LNCaP clone FGC (cell line): Measurements from ENCODE around the gene R3HCC1L.
"Not testable (repeated sequence)": the region's sequence is repeated elsewhere in the genome, so short reads cannot be mapped to it uniquely, and the experiment has no call there.

Experiments used
- DNase-seq: peaks from one replicate; pipeline ENCODE4 v3.0.0-alpha.2; 2011; ENCODE audit warnings: low read depth
- H3K4me3 ChIP-seq: 2 replicates; pipeline ENCODE4 v1.5.1; 2011; ENCODE audit warnings: mild to moderate bottlenecking, low read depth, low read length, control low read depth
- TF ChIP-seq, protein P1 (sequence below): IDR thresholded peaks from 2 replicates; pipeline ENCODE4 v1.5.1; 2012; ENCODE audit warnings: mild to moderate bottlenecking; ENCODE audit not compliant: control insufficient read depth, insufficient read depth; ENCODE audit errors: extremely low read depth

R3HCC1L gene

DNA sequence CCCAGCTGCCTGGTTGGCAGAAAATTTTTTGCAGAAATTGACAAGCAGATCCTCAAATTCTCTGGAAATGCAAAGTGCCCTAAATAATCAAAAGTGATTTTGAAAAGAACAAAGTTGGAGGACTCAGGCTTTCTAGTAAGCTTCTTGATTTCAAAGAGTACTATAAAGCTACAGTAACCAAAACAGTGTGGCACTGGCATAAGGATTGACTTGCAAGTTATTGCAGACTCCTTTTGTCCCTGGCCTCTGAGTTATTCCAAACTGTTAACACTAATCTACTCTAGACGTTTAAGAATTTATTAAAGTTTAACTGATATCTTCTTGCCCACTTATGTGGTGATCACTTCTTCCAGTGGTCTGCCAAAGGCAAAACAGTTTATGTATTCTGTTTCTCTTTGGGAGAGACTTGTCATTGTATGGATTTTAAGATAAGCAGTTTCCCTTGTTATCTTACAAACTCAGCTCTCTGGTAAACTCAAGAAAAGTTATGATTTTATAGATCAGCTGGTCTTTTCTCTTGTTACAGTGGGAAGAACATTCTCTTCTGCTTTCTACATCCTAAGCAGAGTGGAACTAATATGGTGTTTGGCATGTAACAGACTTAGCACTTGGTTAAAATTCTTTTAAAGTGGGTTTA is 92.2 kb downstream of the R3HCC1L start:
- DNase-seq = no peak
- TF ChIP-seq, protein P1, sequence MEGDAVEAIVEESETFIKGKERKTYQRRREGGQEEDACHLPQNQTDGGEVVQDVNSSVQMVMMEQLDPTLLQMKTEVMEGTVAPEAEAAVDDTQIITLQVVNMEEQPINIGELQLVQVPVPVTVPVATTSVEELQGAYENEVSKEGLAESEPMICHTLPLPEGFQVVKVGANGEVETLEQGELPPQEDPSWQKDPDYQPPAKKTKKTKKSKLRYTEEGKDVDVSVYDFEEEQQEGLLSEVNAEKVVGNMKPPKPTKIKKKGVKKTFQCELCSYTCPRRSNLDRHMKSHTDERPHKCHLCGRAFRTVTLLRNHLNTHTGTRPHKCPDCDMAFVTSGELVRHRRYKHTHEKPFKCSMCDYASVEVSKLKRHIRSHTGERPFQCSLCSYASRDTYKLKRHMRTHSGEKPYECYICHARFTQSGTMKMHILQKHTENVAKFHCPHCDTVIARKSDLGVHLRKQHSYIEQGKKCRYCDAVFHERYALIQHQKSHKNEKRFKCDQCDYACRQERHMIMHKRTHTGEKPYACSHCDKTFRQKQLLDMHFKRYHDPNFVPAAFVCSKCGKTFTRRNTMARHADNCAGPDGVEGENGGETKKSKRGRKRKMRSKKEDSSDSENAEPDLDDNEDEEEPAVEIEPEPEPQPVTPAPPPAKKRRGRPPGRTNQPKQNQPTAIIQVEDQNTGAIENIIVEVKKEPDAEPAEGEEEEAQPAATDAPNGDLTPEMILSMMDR = no peak
- H3K4me3 ChIP-seq = no peak overlapping the region

DNA sequence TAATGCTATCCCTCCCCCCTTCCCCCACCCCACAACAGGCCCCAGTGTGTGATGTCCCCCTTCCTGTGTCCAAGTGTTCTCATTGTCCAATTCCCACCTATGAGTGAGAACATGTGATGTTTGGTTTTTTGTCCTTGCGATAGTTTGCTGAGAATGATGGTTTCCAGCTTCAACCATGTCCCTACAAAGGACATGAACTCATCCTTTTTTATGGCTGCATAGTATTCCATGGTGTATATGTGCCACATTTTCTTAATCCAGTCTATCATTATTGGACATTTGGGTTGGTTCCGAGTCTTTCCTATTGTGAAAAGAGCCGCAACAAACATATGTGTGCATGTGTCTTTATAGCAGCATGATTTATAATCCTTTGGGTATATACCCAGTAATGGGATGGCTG is 93.3 kb downstream of the R3HCC1L start:
- not testable (repeated sequence) for H3K4me3 ChIP-seq, DNase-seq

DNA sequence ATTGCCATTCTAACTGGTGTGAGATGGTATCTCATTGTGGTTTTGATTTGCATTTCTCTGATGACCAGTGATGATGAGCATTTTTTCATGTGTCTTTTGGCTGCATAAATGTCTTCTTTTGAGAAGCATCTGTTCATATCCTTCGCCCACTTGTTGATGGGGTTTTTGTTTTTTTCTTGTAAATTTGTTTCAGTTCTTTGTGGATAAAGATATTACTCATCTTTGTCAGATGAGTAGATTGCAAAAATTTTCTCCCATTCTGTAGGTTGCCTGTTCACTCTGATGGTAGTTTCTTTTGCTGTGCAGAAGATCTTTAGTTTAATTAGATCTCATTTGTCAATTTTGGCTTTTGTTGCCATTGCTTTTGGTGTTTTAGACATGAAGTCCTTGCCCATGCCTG is 93.8 kb downstream of the R3HCC1L start:
- not testable (repeated sequence) for DNase-seq, H3K4me3 ChIP-seq

DNA sequence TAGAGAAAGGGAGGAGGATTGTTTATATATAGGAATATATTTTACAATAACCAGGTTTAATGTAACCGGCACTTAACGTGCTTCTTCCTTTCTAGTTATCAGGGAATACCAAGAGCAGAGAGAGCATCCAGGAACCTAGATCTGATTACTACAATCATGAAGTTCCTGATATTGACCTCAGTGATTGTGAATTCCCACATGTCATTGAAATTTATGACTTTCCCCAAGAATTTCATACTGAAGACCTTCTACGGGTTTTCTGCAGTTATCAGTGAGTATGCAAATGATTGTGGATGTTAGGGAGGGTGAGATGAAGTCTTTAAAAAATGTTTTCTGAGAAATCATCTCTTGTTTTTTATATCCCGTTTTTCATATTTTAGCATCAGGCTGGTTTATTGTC is 97.0 kb downstream of the R3HCC1L start:
- no peak for DNase-seq
- H3K4me3 ChIP-seq = no peak overlapping the region
- TF ChIP-seq, protein P1 = no peak

DNA sequence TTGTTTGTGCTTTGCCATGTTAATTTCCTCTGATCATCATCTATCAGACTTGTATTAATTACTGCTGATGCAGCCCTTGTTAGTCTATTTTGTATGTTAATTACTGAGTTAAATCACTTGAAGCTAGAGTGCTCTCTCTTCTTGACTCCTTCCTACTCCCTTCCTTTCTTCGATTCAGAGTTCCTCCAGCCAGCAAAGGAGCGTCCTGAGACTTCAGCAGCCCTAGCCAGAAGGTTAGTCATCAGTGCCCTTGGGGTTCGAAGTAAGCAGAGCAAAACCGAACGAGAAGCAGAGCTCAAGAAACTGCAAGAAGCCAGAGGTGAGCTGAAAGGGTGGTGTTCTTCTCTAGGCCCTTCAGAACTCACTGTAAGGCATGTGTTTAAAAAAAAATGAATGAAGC is 101.4 kb downstream of the R3HCC1L start:
- no peak overlapping the region for H3K4me3 ChIP-seq
- TF ChIP-seq, protein P1 = no peak
- no peak for DNase-seq

DNA sequence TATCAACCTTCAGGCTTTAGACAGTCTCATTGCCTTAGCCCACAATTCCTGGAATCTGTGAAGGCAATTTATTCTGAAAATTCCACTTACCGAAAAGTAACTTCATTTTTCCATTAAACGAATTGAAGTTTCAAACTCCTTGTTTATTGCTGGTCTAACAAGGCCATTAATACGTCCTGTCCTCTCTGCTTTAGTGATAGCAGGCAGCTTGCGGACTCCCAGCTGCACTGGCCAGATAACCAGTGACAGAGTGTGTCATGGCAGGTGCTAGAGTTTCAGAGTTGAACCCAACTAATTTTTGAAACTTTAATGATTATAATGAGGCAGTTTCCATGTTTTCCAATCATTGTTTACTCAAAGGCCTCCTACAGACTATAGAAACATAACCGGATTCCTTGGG is 102.4 kb downstream of the R3HCC1L start:
- no peak for DNase-seq
- TF ChIP-seq, protein P1 = no peak

DNA sequence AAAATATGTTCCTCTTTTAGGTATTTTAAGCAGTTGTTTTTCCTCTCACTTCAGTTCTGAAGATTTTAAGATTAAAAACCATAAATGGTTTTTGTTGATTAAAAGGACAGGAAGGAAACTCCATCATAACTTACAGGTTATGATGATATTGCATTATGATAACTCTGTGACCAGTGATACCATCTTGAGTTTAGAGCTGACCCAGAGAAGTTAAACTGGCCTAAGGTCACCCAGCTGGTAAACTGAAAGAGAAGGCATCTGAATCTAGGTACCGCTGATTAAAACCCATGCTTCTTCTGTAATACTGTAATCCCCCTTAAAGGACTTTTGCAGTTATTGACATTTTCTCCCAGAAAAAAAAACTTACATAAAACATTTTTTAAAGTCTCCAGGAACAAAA is 103.9 kb downstream of the R3HCC1L start:
- H3K4me3 ChIP-seq = no peak overlapping the region
- TF ChIP-seq, protein P1 = no peak
- DNase-seq = no peak

More for the DNA sequence above, 102.4 kb downstream of the R3HCC1L start:
- H3K4me3 ChIP-seq = no peak overlapping the region

DNA sequence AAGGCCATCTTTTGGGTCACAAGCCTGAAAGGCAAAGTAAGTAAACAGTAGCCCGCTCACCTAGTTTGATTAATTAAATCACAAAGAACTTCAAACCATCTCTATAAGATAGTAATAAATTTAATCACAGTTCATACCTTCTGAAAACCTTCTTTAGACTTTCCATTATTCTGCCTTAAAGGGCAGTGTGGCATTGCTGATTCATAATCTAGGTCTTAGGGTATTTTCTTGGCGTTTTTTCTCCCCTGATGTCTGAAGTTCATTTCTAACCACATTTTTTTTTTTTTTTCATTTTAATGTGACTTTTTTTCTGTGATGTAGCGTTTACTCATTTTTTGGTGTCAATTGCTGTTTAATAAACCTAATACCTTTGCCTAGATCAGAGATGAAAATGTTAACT is 106.1 kb downstream of the R3HCC1L start:
- no peak for DNase-seq
- no peak overlapping the region for H3K4me3 ChIP-seq
- TF ChIP-seq, protein P1 = no peak
